HG03135 (cell line): ENCODE measurements around the gene ZBTB22.
A peak's percentile ranks its signal among the peaks of the same experiment; 100 is the strongest.
"Not testable (repeated sequence)": the region's sequence is repeated elsewhere in the genome, so short reads cannot be mapped to it uniquely, and the experiment has no call there.

ENCODE experiments used
- ATAC-seq: cut with Tn5 transposase; IDR thresholded peaks from one replicate; pipeline ENCODE4 v1.9.1; 2021; ENCODE audit warnings: mild to moderate bottlenecking, moderate library complexity; ENCODE audit not compliant: unreplicated experiment

ZBTB22 gene

DNA sequence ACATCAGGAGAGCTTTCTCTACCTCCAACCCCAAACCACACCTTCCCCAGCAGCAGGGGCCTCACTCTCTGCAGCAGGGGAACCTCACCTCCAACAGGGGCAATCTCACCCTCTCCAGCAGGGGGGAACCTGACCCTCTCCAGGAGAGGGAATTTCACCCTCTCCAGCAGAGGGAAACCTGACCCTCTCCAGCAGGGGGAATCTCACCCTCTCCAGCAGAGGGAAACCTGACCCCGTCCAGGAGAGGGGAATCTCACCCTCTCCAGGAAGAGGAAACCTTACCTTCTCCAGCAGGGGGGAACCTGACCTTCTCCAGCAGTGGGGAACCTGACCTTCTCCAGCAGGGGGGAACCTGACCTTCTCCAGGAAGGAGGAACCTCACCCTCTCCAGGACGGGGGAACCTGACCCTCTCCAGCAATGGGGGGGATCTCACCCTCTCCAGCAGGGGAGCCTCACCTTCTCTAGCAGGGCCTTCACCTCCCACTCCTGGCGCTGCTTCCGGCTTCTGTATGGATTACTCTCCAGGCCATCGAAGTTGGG is 37.5 kb downstream of the ZBTB22 start:
- no peak for ATAC-seq

DNA sequence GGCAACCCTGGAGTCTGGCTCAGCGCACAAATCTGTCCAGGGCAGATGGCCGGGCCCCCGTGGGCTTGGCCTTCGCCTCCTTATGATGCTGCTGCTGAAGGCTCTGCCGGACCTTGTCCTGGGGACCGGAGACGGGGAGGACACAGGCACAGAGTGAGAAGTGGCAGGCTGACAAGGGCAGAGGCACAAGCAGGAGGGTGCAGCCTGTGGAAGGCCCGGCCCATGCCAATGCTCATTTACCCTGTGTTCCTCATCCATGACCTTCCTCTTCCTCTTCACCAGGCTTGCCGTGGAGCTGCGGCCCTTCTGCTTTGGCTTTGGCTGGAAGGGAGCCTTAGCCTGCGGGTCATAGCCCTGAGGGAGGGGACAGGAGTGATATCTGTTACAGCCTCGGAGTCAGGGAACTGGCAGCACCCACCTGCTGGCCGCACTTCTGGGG is 38.3 kb downstream of the ZBTB22 start:
- no peak for ATAC-seq

DNA sequence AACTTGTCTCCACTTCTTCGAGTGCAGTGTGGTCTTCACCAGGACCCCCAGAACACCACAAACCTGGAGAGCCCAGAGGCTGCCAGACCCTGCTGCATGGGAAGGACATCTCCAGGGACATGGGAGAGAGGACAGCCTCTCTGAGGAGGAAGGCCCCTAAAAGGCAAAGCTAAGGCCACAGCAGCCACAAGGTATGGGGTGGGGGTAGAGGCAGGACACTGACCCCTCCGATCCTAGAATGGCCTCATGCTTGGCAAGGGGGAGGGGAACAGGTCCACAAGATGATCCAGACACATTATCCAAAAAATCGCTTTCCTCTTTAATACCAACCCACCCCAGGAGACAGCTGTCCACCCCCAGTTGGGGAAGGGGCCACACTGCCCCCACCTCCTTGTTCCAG is 38.7 kb downstream of the ZBTB22 start:
- ATAC-seq: no peak

DNA sequence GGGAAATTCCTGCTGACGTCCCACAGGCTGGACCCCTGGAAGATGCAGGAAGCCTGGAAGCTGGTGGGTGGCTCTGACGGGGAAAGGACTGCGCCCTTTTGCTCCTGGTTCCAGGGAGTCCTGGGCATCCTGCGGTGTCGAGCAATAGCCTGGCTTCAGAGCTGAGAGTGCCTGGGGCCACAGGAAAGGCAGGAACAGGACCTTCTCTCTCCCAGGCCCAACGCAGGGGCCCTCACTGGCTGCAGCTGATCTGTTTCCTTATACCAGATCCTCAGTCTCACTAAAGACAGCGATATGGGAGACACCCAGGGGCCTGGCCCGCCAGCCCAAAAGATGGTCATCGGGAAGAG is 39.2 kb downstream of the ZBTB22 start:
- no peak for ATAC-seq

DNA sequence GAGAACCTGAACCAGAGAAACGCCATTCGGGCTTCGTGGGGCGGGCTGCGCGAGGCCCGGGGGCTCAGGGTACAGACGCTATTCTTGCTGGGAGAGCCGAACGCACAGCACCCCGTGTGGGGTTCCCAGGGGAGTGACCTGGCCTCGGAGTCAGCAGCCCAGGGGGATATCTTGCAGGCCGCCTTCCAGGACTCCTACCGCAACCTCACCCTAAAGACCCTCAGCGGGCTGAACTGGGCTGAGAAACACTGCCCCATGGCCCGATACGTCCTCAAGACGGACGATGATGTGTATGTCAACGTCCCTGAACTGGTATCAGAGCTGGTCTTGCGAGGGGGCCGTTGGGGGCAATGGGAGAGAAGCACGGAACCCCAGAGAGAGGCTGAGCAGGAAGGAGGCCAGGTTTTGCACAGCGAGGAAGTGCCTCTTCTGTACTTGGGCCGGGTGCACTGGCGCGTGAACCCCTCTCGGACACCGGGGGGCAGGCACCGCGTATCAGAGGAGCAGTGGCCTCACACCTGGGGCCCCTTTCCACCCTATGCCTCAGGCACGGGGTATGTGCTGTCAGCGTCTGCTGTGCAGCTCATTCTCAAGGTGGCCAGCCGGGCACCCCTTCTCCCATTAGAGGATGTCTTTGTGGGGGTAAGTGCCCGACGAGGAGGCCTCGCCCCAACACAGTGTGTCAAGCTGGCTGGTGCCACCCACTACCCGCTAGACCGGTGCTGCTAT is 39.7 kb downstream of the ZBTB22 start:
- no peak for ATAC-seq

DNA sequence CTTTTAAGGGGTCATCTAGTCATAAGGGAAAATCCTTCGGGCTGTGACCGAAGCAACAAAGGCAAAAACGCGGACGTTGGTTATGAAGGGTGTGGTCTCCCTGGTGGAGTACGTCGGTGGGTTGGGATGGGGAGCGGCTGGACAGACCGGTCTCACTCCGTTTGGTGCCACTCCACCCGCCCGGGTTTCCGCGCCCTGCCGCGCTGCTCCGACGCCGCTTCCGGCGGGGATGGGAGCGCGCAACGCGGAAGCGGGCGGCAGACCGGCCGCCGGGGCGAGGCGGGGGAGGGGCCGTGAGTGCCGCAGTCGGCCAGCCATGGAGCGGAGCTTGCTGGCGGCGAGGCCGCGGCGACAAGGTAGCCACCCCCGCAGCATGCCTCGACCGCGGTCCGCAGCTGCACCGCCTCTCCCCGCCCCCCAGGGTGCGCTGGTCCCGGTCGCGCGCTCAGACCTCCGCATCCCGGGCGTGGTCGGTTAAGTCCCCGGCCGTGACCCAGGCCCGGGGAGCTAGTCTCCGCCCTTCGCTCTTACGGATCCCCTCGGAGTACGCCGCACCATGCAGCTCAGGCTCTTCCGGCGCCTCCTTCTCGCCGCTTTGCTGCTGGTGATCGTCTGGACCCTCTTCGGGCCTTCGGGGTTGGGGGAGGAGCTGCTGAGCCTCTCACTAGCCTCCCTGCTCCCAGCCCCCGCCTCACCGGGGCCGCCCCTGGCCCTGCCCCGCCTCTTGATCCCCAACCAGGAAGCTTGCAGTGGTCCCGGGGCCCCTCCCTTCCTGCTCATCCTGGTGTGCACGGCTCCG is 40.5 kb downstream of the ZBTB22 start, which contains the start of gene B3GALT4:
Gene B3GALT4, plus strand, starts transcription at position 260 of the 799 bp plus-strand sequence. Its CDS starts 297 bp downstream, at position 557.
- ATAC-seq: peak; percentile 46

DNA sequence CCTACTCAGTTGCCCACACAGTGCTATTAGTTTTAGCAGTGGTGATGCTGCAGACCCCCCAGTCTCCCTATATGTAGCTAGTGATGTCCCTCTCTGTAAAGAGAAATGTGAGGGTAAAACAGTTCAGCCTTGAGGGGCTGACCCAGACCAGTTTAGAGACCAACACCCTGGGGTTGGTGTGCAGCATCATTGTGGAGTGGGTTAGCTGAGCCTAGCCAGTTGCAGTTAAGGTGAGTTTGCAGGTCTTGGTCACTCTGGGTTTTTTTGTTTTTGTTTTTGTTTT is 41.0 kb downstream of the ZBTB22 start:
- peak; percentile 1 for ATAC-seq

DNA sequence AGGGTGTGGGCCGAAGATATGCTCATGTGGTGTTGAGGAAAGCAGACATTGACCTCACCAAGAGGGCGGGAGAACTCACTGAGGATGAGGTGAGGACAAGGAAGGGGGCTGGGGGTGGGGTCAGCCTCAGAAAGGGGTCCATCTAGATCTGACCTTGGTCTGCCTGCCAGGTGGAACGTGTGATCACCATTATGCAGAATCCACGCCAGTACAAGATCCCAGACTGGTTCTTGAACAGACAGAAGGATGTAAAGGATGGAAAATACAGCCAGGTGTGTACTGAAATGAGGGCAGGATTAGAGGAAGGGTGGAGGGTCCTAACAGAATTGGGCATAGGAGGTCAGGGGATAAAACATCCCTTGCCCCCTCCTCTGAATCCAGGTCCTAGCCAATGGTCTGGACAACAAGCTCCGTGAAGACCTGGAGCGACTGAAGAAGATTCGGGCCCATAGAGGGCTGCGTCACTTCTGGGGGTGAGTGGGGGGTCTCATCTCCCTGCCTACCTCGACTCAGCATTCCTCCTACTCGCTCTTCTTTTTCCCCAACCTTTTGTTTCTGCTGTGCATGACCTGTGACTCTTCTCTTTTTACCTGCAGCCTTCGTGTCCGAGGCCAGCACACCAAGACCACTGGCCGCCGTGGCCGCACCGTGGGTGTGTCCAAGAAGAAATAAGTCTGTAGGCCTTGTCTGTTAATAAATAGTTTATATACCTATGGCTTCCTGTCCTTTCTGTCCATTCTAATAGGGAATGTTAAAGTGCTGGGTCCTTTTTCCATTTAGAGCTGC is 41.6 kb downstream of the ZBTB22 start:
- not testable (repeated sequence) for ATAC-seq

DNA sequence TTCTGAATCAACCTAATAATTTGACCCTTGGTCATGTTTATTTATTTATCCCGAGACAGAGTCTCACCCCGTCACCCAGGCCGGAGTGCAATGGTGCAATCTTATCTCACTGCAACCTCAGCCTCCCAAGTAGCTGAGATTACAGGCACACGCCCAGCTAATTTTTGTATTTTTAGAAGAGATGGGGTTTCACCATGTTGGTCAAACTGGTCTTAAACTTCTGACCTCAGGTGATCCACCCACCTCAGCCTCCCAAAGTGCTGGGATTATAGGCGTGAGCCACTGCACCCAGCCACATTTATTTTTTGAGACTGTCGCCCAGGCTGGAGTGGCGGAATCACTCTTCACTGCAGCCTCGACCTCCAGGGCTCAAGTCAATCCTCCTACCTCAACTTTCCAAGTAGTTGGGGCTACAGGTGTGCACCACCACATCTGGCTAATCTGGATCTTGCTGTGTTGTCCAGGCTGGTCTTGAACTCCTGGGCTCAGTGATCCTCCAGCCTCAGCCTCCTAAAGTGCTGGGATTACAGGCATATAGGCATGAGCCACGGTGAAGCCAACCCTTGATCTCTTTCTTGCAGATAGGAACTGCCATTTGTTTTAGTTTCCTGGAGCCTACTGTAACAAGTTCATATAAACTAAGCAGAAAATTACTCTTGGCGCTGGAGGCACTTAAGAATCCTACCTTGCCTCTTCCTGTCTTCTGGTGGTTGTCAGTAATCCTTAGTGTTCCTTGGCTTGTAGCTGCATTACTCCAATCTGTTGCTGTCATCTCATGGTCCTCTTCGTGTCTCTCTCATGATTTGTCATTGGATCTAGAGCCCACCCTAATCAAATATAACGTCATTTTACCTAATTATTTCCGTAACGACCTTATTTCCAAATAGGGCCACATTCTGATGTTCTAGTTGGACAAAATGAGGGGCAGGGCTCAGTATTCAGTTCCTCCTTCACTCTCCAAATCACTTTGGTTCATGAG is 43.3 kb downstream of the ZBTB22 start:
- no peak for ATAC-seq

DNA sequence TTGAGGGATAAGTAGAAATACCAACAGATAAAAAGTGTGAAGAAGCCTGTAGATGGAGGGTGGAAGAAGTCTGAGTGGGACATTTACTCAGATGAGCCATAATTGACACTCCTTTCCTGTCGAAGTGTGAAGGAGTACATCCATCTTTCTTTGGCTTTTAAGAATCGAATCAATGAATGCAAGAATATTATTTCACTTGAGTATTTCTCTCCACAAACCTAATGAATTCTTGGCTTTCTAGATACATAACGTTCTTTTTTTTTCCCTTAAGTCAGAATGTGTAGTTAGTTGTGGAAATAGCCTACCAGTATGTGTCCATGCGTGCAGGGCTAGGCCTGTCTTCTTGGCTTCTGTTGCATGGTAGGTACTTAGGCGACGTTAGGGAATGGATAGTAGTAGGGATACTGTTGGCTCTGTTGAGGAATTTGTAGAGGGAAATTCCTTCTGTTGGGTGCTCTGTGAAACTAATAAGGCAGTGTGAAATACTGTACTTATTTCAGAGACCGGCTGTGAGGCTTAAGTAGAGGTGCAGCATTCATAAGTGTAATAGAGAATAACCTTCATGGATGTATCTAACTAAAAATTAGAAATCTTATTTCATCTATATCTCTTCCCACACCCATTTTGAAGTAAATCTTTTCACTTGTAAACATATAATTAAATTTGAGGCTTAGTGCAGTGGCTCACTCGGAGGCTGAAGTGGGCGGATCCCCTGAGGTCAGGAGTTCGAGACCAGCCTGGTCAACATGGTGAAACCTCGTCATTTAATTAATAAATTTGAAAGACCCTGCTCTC is 44.2 kb downstream of the ZBTB22 start:
- ATAC-seq: no peak

DNA sequence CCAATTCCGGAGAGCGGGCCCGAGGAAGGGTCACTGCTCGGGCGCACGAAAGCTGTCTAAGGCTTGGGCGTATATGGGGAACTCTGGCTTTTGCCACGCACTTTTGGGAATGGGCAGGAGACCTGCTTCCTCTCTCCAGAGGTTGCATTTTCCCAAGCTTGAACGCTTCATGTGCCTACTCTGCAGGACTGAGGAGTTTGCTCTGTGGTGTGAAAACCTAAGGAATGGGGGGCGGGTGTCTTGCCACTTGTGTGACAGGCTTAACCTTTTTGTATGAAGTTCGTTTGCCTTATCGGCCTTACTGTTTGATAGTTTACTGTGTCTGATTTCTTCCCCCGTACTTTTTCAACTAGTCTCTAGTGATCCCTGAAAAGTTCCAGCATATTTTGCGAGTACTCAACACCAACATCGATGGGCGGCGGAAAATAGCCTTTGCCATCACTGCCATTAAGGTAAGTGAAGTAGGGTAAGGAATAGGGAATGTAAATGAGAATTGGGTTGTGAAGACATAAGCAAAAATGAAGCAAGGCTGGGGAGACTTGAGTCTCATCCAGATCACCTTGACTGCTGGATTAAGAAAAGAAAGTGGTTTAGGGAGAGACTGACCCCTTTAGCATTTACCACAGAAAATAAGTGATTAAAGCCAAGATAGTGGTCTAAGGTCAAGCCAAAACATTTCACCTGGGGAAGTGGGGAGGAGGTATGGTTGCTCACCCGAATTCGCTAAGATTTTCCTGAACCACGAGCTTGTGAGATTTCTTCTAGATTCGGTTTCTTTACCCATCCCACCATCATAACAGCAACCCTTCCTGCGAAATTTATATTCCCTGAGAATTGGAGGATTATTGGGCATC is 45.0 kb downstream of the ZBTB22 start:
- ATAC-seq: peak; percentile 8

DNA sequence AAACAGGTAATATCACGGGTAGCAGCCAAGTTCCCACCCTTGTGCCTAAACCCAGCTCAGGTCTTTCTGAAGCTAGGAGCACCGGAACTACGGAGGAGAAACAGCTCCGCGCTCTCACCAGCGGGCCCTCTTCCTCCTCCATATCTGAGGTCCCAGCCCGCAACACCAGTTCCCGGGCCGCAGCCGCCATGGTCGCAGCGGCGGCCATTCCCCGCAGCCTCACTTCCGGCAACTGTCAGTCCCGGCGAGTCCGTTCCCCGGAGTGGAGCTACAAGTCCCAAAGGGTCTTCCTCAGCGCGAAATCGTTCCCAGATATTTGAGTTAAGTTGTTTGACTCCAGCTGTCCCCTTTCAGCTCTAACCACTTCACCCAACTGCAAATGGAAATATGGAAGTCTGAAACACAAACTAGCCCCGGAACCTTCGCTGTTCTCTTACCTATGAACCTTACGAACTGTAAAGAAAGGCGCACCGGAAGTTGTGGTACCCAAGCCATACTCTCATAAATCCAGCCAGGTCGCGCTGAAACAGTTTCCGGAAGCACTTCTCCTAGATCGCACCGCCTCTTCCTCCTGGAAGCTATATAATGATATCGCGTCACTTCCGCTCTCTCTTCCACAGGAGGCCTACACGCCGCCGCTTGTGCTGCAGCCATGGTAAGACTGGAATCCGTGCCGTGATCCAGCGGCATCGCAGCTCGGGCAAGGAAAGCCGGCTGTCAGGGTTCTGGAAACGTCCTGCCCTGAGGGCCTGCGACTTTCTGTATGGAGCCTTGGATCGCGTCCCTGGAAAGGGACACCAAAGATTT is 45.9 kb downstream of the ZBTB22 start, which contains the start of the genes RPS18 and VPS52:
Gene RPS18, plus strand, starts transcription at position 608 of the 807 bp plus-strand sequence. Its CDS starts 45 bp downstream, at position 653.
Gene VPS52, minus strand, starts transcription at position 409 of the 807 bp plus-strand sequence. Its CDS starts 201 bp downstream, at position 208.
- peak; percentile 75 for ATAC-seq

DNA sequence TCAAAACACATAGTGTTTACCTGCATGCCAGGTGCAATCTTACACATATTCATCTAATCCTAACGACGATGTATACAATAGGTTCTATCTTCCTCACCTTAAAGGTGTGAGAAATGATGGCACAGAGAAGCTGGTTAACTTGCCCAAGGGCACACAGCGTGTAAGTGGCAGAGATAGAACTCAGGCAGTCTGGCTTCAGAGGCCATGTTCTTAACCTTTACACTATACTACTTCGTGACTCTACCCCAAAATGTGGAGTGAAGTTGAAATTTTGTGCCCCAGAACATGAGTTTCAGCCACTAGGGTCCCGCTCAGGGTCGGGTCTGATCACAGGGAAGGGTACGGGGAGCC is 46.5 kb downstream of the ZBTB22 start:
- ATAC-seq: no peak
